CD4-positive, alpha-beta T cell treated with Interleukin-4 for 1 hour (primary cell): Measurements from ENCODE around the gene SH2B2.
"Not testable (repeated sequence)": the region's sequence is repeated elsewhere in the genome, so short reads cannot be mapped to it uniquely, and the experiment has no call there.

Source experiments
- DNase-seq, 2 donors: peaks; one replicate each; pipeline ENCODE4 v3.0.0-alpha.2; 2020 to 2022

The SH2B2 gene

DNA sequence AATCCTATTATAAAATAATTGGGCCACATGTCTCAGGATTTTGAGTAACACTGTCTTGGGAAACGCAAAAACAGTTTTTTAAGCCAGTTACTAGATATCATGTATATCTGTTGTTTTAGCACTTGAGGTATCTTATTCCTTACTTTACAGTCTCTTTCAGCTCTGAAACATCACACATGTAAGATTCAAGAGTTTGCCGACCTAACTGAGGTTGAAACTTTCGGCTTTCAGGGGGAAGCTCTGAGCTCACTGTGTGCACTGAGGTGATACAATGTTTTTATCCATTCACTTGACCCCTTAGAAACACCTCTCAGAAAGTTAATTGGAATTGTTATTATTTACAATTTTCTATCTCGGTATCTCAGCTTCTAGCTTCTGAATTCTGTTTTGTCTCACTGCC lies 50.8 kb downstream of the SH2B2 start:
- DNase-seq: not testable (repeated sequence)

- not testable (repeated sequence) for DNase-seq
These were observed 54.1 kb downstream of the SH2B2 start for GRCh38 chr7:102340599-102341368.

DNA sequence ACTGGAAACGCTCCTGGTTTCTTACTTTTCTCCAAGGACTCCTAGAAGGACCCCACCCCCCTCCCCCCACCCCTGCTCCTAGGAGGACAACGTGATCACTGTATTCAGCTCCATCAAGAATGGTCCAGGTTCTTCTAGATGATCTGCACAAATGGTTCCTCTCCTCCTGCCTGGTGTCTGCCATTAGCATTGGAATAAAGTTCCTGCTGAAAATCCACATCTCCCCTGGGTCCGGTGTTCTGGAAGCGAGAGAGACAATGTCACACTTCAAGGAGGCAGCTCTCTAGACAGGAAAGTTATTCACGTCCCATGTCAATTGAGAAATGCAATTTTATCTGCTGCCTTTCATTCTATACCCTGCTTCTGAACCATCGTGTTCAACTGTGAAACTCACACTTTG lies 60.3 kb downstream of the SH2B2 start:
- DNase-seq: not testable (repeated sequence)

GRCh38 chr7:102356344-102356743 lies 69.7 kb downstream of the SH2B2 start, which contains the start of gene SPDYE6:
Gene SPDYE6 (minus strand): TSS chr7:102356444. CDS start chr7:102356023, 421 bp downstream.
- not testable (repeated sequence) for DNase-seq

GRCh38 chr7:102363549-102364393 lies 77.1 kb downstream of the SH2B2 start:
- peak; percentile 98 for DNase-seq

GRCh38 chr7:102364394-102364886 lies 77.8 kb downstream of the SH2B2 start:
- not testable (repeated sequence) for DNase-seq

DNA sequence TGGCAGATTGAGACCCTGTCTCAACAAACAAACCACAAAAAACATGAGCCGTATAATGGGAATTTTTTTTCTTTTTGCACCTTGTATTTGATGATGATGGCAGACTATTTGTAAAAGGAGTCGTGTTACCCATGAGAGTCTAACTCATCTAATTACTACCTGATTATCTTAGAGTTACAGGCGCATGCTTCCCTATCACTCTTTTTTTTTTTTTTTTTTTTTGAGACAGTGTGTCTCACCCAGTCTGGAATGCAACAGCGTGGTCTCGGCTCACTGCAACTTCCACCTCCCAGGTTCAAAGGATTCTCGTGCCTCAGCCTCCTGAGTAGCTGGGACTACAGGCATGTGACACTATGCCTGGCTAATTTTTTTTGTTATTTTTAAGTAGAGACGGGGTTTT lies 78.7 kb downstream of the SH2B2 start:
- not testable (repeated sequence) for DNase-seq

GRCh38 chr7:102370038-102370437 lies 83.4 kb downstream of the SH2B2 start:
- DNase-seq: not testable (repeated sequence)
